Fibroblast of peridontal ligament (primary cell): ENCODE results near the gene DACH1.

Experiments
- DNase-seq: peaks from one replicate; pipeline ENCODE4 v3.0.0-alpha.2; 2010; ENCODE audit errors: extremely low read depth

DACH1 gene

GRCh38 chr13:71774863-71775262 is 92.1 kb downstream of the DACH1 start:
- no peak for DNase-seq

GRCh38 chr13:71773531-71773930 is 93.5 kb downstream of the DACH1 start:
- no peak for DNase-seq

- DNase-seq: no peak
Observed at GRCh38 chr13:71772361-71772760, 94.6 kb downstream of the DACH1 start.

- no peak for DNase-seq
Observed at GRCh38 chr13:71771144-71771543, 95.9 kb downstream of the DACH1 start.

GRCh38 chr13:71770710-71771109 is 96.3 kb downstream of the DACH1 start:
- DNase-seq: no peak

GRCh38 chr13:71768881-71769280 is 98.1 kb downstream of the DACH1 start:
- no peak for DNase-seq

- DNase-seq: no peak
Observed at GRCh38 chr13:71759651-71760511, 107.1 kb downstream of the DACH1 start.

- no peak for DNase-seq
Observed at GRCh38 chr13:71758828-71759227, 108.2 kb downstream of the DACH1 start.

- no peak for DNase-seq
Observed at GRCh38 chr13:71754407-71754974, 112.5 kb downstream of the DACH1 start.

GRCh38 chr13:71752775-71753513 is 114.1 kb downstream of the DACH1 start:
- DNase-seq: no peak

- no peak for DNase-seq
Observed at GRCh38 chr13:71751073-71751472, 115.9 kb downstream of the DACH1 start.

GRCh38 chr13:71730267-71730666 is 136.7 kb downstream of the DACH1 start:
- DNase-seq: no peak

GRCh38 chr13:71729441-71729840 is 137.6 kb downstream of the DACH1 start:
- DNase-seq: no peak

GRCh38 chr13:71727662-71728061 is 139.3 kb downstream of the DACH1 start:
- no peak for DNase-seq

- no peak for DNase-seq
Observed at GRCh38 chr13:71727042-71727441, 140.0 kb downstream of the DACH1 start.

GRCh38 chr13:71722206-71722605 is 144.8 kb downstream of the DACH1 start:
- no peak for DNase-seq

- DNase-seq: no peak
Observed at GRCh38 chr13:71721104-71721503, 145.9 kb downstream of the DACH1 start.

- DNase-seq: no peak
Observed at GRCh38 chr13:71718931-71719330, 148.1 kb downstream of the DACH1 start.

GRCh38 chr13:71714802-71715375 is 152.1 kb downstream of the DACH1 start:
- DNase-seq: no peak

- no peak for DNase-seq
Observed at GRCh38 chr13:71712988-71713653, 153.9 kb downstream of the DACH1 start.

- DNase-seq: no peak
Observed at GRCh38 chr13:71704656-71705055, 162.3 kb downstream of the DACH1 start.

- DNase-seq: no peak
Observed at GRCh38 chr13:71703138-71703537, 163.9 kb downstream of the DACH1 start.
